Activated T-cell treated with anti-CD3 and anti-CD28 coated beads, Interleukin-2, amount 50 U/mL, for 1 hour (primary cell): ENCODE measurements around the gene LRIG2.
"Not testable (repeated sequence)": the region's sequence is repeated elsewhere in the genome, so short reads cannot be mapped to it uniquely, and the experiment has no call there.

ENCODE experiments used
- DNase-seq: peaks from one replicate; pipeline ENCODE4 v3.0.0-alpha.2; 2020

The LRIG2 gene

GRCh38 chr1:113128116-113128515 is 55.1 kb downstream of the LRIG2 start:
- DNase-seq = no peak

- DNase-seq = no peak
Observed at GRCh38 chr1:113129529-113130185, 56.7 kb downstream of the LRIG2 start.

GRCh38 chr1:113133038-113133437 is 60.0 kb downstream of the LRIG2 start:
- DNase-seq = no peak

- no peak for DNase-seq
Observed at GRCh38 chr1:113133759-113134158, 60.8 kb downstream of the LRIG2 start.

GRCh38 chr1:113135460-113135859 is 62.5 kb downstream of the LRIG2 start:
- DNase-seq = no peak

GRCh38 chr1:113136476-113136875 is 63.5 kb downstream of the LRIG2 start:
- DNase-seq = no peak

- no peak for DNase-seq
Observed at GRCh38 chr1:113137563-113137962, 64.6 kb downstream of the LRIG2 start.

- DNase-seq = no peak
Observed at GRCh38 chr1:113138778-113139177, 65.8 kb downstream of the LRIG2 start.

- DNase-seq = no peak
Observed at GRCh38 chr1:113140176-113140575, 67.2 kb downstream of the LRIG2 start.

- peak; percentile 43 for DNase-seq
Observed at GRCh38 chr1:113140588-113141446, 67.8 kb downstream of the LRIG2 start.

GRCh38 chr1:113141650-113142473 is 68.9 kb downstream of the LRIG2 start:
- DNase-seq = no peak

- no peak for DNase-seq
Observed at GRCh38 chr1:113142791-113143190, 69.8 kb downstream of the LRIG2 start.

- DNase-seq = no peak
Observed at GRCh38 chr1:113146242-113147072, 73.5 kb downstream of the LRIG2 start.

- no peak for DNase-seq
Observed at GRCh38 chr1:113147073-113147625, 74.2 kb downstream of the LRIG2 start.

GRCh38 chr1:113147826-113148225 is 74.8 kb downstream of the LRIG2 start:
- no peak for DNase-seq

GRCh38 chr1:113150494-113150893 is 77.5 kb downstream of the LRIG2 start:
- not testable (repeated sequence) for DNase-seq

- DNase-seq = no peak
Observed at GRCh38 chr1:113153116-113153803, 80.3 kb downstream of the LRIG2 start.

- DNase-seq = no peak
Observed at GRCh38 chr1:113156368-113156767, 83.4 kb downstream of the LRIG2 start.

- DNase-seq = not testable (repeated sequence)
Observed at GRCh38 chr1:113158743-113159142, 85.7 kb downstream of the LRIG2 start.

GRCh38 chr1:113166473-113166872 is 93.5 kb downstream of the LRIG2 start:
- no peak for DNase-seq

- DNase-seq = no peak
Observed at GRCh38 chr1:113168946-113169345, 95.9 kb downstream of the LRIG2 start.

GRCh38 chr1:113169591-113169990 is 96.6 kb downstream of the LRIG2 start:
- no peak for DNase-seq
